HCT116 (cell line): ENCODE data around the gene ZNF497.

Experiments used
- ATF3 ChIP-seq: IDR thresholded peaks from 2 replicates; pipeline ENCODE4 v1.6.1; 2012
- CBX3 ChIP-seq: IDR thresholded peaks from 2 replicates; pipeline ENCODE4 v1.6.1; 2012; ENCODE audit warnings: low read depth
- CEBPB ChIP-seq: IDR thresholded peaks from 2 replicates; pipeline ENCODE4 v1.6.1; 2012; ENCODE audit warnings: low read depth
- ELF1 ChIP-seq: IDR thresholded peaks from 2 replicates; pipeline ENCODE4 v1.6.1; 2012; ENCODE audit warnings: low read depth, borderline replicate concordance
- EZH2 ChIP-seq: fragments of 200-600 bp; sonication (generic); IDR thresholded peaks from 2 replicates; pipeline ENCODE4 v1.6.1; 2017; ENCODE audit warnings: antibody characterized with exemption, mixed run types
- MAX ChIP-seq: IDR thresholded peaks from 2 replicates; pipeline ENCODE4 v1.6.1; 2012
- POLR2A ChIP-seq: IDR thresholded peaks from 2 replicates; pipeline ENCODE4 v1.7.0; 2011; ENCODE audit warnings: borderline replicate concordance; ENCODE audit not compliant: insufficient read depth, insufficient read length; ENCODE audit errors: extremely low read depth
- RAD21 ChIP-seq: IDR thresholded peaks from 2 replicates; pipeline ENCODE4 v1.6.1; 2012; ENCODE audit warnings: low read depth, mild to moderate bottlenecking
- REST ChIP-seq: IDR thresholded peaks from 2 replicates; pipeline ENCODE4 v1.6.1; 2012; ENCODE audit warnings: low read depth
- SIN3A ChIP-seq: IDR thresholded peaks from 2 replicates; pipeline ENCODE4 v1.6.1; 2012; ENCODE audit warnings: low read depth
- SRF ChIP-seq: IDR thresholded peaks from 2 replicates; pipeline ENCODE4 v1.6.1; 2012; ENCODE audit warnings: low read depth
- TCF7L2 ChIP-seq: IDR thresholded peaks from 2 replicates; pipeline ENCODE4 v1.7.0; 2011; ENCODE audit warnings: borderline replicate concordance, inconsistent platforms; ENCODE audit not compliant: insufficient read depth, insufficient read length; ENCODE audit errors: extremely low read depth
- ZBTB33 ChIP-seq: IDR thresholded peaks from 2 replicates; pipeline ENCODE4 v1.6.1; 2011; ENCODE audit warnings: mild to moderate bottlenecking, low read length, moderate library complexity; ENCODE audit not compliant: insufficient replicate concordance; ENCODE audit errors: extremely low read depth
- TF ChIP-seq, protein P1 (sequence below), 3 experiments: fragments of 200-600 bp in 1 of 3; sonication (generic) in 1 of 3; IDR thresholded peaks in 2 of 3; conservative IDR thresholded peaks in 1 of 3; 2 replicates each; pipeline ENCODE4 v1.5.1; 2012 to 2017; ENCODE audit warnings: low read depth in 2 of 3, low read length in 2 of 3, antibody characterized with exemption in 1 of 3, borderline replicate concordance in 1 of 3, control low read depth in 1 of 3, mild to moderate bottlenecking in 1 of 3, mixed read lengths in 1 of 3, mixed run types in 1 of 3, moderate library complexity in 1 of 3; ENCODE audit not compliant: insufficient read depth in 1 of 3

DNA sequence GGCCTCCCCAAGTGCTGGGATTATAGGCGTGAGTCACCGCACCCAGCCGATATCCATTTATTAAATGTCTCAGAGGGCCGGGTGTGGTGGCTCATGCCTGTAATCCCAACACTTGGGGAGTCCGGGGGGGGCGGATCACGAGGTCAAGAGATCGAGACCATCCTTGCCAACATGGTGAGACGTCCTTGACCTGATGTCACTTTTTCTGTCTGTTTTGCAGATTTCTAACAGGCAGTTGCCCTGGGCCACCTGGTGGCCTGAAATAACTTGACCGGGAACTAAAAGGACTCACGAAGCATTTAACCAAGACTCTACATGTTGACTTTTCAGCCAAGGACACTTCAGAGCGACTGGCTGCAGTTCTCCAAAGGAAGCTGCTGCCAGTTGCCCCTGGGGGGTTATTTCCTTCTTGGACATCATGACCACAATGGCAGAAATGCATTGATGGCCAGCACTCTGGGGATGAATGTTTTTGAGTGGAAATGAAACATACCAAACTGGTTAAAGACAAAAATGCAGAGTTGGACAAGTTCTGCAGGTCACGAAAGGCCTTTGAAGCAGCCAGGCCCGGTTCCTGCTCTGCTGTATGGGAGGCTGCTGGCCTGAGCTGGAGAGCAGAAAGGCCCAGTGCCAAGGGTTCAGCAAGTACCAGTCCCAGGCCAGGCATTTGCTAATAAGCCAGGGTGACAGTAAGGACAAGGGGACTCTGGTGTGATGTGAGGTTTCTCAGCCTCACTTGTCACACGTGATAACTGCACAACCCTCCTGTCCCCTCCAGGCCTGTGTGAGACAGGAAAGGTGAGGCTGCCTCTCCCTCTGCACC, 10.0 kb upstream of the ZNF497 start:
- peak; percentile 37 for TF ChIP-seq RAD21
- TF ChIP-seq REST = no peak
- no peak for TF ChIP-seq CBX3
- TF ChIP-seq, protein P1, sequence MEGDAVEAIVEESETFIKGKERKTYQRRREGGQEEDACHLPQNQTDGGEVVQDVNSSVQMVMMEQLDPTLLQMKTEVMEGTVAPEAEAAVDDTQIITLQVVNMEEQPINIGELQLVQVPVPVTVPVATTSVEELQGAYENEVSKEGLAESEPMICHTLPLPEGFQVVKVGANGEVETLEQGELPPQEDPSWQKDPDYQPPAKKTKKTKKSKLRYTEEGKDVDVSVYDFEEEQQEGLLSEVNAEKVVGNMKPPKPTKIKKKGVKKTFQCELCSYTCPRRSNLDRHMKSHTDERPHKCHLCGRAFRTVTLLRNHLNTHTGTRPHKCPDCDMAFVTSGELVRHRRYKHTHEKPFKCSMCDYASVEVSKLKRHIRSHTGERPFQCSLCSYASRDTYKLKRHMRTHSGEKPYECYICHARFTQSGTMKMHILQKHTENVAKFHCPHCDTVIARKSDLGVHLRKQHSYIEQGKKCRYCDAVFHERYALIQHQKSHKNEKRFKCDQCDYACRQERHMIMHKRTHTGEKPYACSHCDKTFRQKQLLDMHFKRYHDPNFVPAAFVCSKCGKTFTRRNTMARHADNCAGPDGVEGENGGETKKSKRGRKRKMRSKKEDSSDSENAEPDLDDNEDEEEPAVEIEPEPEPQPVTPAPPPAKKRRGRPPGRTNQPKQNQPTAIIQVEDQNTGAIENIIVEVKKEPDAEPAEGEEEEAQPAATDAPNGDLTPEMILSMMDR (IDR thresholded peaks at IDR 0.05 in 2 of 3, conservative IDR thresholded peaks at IDR 0.05 in 1 of 3; ENCODE audit: borderline replicate concordance in 1 of 3, insufficient read depth in 1 of 3, low read depth in 2 of 3, low read length in 2 of 3) = peak in 2 of 3 experiments; percentile 37 to 51; a peak in 4 of 6 replicates
- no peak for TF ChIP-seq POLR2A
- TF ChIP-seq ZBTB33 = no peak
- no peak for TF ChIP-seq SRF
- TF ChIP-seq EZH2 = no peak
- TF ChIP-seq ATF3 = no peak
- no peak for TF ChIP-seq CEBPB
- no peak for TF ChIP-seq MAX
- no peak for TF ChIP-seq ELF1
- no peak for TF ChIP-seq TCF7L2
- no peak for TF ChIP-seq SIN3A
